Gastroesophageal sphincter (tissue), 3 donors: ENCODE results near the gene CPXM2.

ENCODE experiments used
- POLR2A ChIP-seq, 2 donors: fragments of 450-650 bp; IDR thresholded peaks; one replicate each; pipeline ENCODE4 v1.6.1; 2017; ENCODE audit warnings: antibody characterized with exemption in 2 of 2, mild to moderate bottlenecking in 2 of 2, moderate library complexity in 1 of 2
- POLR2AphosphoS5 ChIP-seq: sonication (generic); formaldehyde crosslinking; IDR thresholded peaks from one replicate; pipeline ENCODE4 v1.6.1; 2017; ENCODE audit warnings: antibody characterized with exemption
- TF ChIP-seq, protein P1 (sequence below), 4 experiments: fragments of 200-600 bp in 2 of 4; fragments of 450-650 bp in 2 of 4; sonication (generic) in 1 of 4; IDR thresholded peaks; one replicate each; pipeline ENCODE4 v1.5.1; 2017 to 2019; ENCODE audit warnings: antibody characterized with exemption in 4 of 4, mild to moderate bottlenecking in 2 of 4, moderate library complexity in 2 of 4

DNA sequence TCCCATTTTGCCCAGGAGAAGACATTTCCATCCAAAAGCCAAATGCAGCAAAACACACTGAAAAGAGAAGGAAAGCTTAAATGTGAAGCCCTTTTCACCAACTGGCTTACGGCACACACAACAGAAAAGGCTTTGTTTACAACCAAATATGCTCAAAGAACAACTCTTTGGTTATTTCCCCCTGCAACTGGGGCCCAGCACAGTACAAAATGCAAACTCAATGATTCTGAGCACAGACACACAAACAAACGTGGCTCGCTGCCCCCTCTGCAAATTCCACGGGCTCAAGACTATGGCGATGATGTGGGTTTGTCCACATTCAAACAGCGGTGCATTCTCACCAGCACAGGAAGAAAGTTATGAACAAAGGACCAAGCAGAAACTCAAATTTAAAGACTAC, 5.3 kb downstream of the CPXM2 start:
- TF ChIP-seq, protein P1, sequence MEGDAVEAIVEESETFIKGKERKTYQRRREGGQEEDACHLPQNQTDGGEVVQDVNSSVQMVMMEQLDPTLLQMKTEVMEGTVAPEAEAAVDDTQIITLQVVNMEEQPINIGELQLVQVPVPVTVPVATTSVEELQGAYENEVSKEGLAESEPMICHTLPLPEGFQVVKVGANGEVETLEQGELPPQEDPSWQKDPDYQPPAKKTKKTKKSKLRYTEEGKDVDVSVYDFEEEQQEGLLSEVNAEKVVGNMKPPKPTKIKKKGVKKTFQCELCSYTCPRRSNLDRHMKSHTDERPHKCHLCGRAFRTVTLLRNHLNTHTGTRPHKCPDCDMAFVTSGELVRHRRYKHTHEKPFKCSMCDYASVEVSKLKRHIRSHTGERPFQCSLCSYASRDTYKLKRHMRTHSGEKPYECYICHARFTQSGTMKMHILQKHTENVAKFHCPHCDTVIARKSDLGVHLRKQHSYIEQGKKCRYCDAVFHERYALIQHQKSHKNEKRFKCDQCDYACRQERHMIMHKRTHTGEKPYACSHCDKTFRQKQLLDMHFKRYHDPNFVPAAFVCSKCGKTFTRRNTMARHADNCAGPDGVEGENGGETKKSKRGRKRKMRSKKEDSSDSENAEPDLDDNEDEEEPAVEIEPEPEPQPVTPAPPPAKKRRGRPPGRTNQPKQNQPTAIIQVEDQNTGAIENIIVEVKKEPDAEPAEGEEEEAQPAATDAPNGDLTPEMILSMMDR (IDR thresholded peaks at IDR 0.05): no peak
- TF ChIP-seq POLR2A (IDR thresholded peaks at IDR 0.05) (no peak), POLR2AphosphoS5 (no peak)
